GM19099 (cell line): ENCODE data around the gene PAX3.

Experiments used
- POLR2A ChIP-seq: IDR thresholded peaks from 3 replicates; pipeline ENCODE4 v1.6.1; 2011; ENCODE audit warnings: low read depth; ENCODE audit not compliant: insufficient read length; ENCODE audit errors: extremely low read depth

PAX3 gene

DNA sequence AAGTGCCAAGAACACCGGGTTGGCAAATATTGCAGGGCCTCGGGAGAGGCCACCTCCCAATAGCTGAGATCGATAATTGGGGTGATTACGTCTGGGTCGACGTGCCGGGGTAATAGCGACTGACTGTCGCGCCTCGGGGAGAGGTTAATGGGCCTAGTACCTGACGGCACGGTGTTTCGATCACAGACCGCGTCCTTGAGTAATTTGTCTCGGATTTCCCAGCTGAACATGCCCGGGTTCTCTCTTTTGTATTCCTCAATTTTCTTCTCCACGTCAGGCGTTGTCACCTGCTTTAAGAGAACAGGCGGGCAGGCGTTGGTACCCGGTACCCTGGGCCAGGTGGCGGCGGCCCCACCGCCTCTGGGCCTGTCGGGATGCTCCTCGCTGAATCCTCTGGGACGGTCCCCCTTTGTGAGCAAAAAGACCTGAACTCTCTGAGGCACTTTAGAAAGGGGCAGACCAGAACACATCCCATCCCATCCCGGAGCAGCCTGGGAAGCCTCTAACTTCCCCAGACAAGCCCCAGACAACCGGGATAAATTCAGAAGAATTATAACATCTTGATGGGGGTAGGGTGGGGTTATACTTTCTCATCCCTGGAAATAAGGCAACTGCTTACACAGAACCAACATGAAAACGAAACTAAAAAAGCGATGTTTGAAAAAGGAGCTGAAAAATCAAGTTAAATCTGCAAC, 3.3 kb downstream of the PAX3 start:
- no peak for TF ChIP-seq POLR2A

GRCh38 chr2:222294996-222295367, 3.8 kb downstream of the PAX3 start:
- TF ChIP-seq POLR2A: no peak

DNA sequence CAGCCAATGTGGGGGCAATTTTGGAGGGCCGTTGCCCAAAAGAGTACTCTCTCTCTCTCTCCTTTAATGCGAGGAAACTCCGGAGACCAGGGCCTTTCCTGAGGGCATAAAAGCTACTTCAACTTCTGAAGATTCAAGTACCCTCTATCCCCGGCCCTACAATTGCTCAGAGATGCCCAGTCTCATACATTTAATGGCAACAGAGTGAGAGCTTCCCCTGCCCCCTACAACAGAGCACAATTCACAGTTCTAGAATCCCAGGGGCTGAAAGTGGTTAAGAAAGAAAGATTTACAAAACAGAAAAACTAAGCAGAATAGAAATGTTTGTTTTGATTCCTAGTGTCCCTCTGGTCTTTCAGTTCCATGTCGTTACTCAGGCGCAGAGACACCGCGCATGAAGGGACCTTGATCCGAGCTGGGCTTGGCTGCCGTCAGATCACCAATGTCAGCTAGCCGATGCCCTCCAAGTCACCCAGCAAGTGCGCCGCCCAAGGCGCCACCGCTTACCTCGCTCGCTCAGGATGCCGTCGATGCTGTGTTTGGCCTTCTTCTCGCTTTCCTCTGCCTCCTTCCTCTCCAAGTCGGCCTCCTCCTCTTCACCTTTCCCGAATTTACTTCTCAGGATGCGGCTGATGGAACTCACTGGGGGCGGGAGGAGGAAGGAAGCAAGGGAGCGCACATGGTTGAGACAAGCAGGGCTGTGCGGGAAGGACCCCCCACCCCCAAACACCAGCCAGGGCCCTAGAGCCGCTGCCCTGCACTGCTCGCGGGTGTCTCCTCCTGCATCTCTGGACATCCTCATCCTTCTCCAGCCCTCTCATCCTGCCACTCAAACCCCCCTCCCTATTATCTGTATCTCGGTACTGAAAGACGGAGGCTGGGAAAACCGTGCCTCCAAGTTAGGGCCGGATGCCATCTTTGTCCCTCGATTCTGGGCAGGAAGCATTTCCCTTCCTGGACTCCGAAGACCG, 4.9 kb downstream of the PAX3 start:
- no peak for TF ChIP-seq POLR2A

DNA sequence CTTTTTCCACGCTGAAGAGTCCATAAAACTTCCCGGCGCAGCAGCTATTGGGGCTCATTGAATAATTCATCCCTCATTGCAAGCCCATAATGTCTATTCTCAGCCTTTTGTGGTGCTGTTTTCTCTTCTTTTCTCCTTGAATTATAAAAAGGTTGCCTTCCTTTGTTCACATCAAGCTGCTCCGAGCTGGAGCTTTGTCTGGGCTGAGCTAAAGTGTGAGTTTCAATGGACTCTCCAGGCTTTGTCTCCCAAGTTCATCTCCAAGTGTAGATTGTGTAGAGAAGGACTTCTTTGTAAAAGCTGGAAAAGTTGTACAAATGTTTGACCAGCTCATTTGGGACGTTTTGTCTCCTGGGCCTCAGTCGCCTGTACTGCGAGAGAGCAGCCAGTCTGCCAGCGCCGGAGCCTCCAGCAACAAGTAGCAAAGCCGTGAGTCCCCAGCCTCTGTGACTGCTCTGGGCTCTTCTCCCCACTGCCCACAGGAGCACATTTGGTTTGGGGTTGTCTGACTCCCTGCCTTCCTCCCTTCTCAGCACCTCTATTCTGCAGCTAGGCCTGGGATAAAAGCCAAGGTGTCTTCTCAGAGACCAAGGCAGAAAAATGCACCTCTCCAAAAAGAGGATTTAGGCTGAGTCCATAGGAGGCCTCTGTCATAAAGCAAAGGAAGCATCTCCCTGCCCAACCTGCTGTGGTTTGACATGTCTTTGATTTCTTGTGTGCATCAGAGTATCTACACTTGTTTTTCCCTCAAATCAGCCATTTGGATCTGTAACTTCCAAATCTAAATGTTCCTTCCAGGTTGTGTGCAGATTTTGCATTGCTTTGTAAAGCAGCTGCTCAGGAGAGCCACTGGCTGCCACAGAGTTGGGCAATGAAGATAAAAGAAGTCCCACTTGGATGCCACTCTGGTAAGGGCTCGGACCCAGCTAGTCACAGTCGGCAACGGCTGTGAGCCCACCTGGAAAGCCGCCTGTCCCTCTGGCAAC, 6.4 kb downstream of the PAX3 start:
- no peak for TF ChIP-seq POLR2A

DNA sequence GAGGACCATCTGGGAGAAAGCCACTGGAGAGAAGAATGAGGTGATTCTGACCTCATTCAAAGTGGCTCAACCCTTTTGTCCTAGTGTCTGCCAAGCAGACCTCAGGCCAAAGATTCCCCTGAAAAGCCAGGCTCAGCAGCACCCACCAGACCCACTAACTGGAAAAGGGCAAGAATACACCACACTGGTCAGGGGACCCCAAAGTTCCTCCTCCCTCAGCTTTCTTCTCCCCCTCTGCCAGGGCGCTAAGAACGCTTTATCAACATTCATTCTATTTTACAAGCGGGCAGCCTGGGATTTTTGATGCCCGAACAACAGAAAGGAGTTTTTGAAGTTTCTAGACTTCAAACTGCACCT, 7.3 kb downstream of the PAX3 start:
- no peak for TF ChIP-seq POLR2A

DNA sequence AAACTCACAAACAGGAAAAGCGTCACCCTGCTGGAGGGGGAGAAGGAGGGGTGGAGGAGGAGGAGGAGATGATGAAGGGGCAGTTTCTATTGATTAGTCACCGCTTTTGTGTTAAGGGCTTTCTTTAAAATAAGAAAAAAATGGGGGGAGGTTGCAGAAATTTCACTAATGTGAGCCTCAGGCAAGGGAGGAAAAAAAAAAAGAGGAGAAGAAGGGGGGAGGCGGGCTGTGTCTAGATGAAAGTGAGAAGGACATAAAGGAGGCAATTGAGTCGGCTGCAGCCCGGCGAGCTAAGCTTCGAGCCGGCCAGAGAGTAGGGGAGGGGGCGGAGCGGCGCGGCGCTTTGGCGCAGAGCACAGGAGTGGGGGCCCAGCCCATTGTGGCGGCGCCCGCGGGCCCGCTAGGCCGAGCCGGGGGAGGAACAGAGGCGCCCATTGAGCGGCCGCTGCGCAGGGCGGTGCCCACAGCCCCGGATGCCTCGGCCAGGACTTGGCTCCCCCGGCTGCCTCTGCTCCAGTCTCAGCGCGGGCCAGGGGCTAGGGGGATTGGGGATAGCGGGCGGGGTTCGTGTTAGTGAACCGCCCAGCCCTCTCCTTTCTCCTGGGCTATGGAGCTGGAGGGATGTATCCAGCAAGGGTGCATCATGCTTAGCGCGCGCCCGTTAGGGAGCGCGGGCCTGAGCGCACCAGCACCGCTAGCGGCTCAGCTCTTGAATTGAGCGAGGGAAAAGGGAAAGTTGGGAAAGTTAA, 7.9 kb downstream of the PAX3 start:
- TF ChIP-seq POLR2A: no peak

DNA sequence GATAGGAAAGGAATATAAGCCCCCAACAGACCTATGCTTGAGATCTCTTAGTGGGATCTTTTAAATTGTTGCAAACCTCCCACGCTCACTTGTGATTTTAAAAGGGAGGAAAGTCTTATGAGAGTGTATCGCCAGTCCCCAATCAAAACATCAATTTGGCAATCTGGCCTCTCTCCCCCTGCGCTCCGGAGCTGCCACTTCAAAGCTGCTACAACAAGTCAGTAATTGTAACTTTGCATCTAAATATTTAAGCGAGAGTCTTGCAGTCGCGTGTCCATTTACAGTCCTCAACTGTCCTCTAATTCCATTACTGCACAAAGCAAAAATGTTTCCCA, 8.4 kb downstream of the PAX3 start:
- no peak for TF ChIP-seq POLR2A

DNA sequence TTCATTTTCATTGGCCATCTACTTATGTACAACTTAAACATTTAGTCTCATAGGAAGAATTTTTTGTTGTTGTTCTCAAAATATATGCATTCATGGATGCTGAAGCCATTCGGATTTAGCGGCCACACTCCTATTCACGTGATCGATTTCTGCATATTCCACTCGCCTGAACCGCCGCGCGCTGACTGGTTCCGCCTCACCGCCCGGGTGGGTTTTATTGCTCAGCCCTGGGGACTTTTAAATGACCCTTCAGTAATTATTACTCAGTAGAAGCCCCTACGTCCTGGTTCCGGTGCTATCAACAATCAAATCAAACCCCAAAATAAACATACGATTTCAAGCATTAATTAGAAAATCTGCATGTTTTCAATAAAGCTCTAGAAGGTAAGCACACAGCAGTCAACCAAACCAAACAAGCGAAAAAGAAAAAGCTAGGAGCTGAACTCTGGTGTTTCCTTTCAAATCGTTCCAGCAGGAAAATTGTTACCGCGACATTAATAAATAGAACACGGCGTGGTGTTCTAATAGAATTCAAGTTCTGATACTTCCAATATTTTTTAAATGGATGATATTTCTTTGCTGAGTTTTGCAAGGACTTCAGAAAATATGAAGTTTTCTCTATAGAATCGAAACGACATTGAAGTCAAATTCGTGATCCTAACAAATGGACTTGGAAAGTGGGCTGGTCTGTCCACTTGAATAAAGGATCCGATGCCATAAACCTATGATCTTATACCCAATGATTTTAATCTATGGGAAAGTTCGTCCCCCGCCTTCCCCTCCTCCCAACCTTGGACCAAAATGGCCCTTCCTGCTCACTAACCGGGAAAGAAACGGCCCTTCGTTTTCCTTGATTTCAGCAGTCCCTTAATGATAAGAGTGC, 9.3 kb downstream of the PAX3 start:
- TF ChIP-seq POLR2A: no peak

GRCh38 chr2:222288590-222289277, 10.1 kb downstream of the PAX3 start:
- no peak for TF ChIP-seq POLR2A

DNA sequence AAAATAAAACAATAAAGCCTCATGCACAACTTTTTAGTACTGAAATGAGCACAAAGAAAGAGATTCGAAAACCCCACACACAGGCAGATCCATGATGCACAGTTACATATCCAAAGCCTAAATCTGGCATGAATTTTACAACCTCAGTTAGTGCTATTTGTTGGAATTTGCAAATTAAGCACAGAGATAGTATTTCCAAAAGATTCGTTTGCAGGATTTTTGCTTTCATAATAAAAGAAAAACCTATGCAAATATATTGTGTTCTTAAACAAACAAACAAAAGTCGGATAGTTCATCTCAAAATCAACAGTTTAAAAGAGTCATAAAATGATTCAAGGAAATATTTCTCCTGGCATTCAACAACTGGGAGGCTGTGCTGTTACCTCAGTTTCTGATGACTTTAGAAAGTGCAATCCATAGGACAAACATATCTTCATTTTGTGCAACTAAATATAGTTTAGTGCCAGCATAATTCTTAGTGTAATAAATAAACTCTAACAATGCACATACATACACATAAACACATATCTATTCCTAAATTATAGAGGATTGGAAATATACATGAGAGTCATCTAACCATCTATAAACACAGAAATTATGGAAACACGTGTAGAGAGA, 10.8 kb downstream of the PAX3 start:
- no peak for TF ChIP-seq POLR2A

GRCh38 chr2:222284466-222284865, 14.3 kb downstream of the PAX3 start:
- no peak for TF ChIP-seq POLR2A

GRCh38 chr2:222283634-222284033, 15.2 kb downstream of the PAX3 start:
- no peak for TF ChIP-seq POLR2A

DNA sequence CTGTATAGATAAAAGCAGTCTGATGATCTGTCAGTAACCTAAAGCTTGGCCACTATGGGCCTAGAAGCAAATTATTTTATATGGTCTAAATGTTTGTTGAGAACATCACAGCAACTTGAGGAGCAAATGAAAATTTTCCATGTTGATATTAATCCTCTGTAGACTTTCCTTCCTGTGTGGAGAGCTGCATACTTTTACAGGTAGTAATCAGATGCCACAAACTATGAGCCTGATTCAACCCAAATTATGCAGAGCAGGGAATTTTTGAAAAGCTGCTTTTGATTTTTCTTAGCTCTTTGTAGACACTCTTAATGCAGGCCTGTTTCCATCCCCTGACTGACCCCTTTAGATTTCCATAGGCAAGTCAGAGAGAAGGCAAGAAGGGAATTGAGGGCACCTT, 17.3 kb downstream of the PAX3 start:
- no peak for TF ChIP-seq POLR2A
